WERI-Rb-1 (cell line): ENCODE measurements around the gene WIPI1.

ENCODE experiments used
- DNase-seq: peaks from one replicate; pipeline ENCODE4 v3.0.0-alpha.2; 2020
- H3K27ac ChIP-seq: fragments of 250-450 bp; sonication (Bioruptor Pico); 2 replicates; pipeline ENCODE4 v1.5.1; 2020; ENCODE audit warnings: mild to moderate bottlenecking, moderate library complexity
- H3K27me3 ChIP-seq: fragments of 250-450 bp; sonication (Bioruptor Pico); 2 replicates; pipeline ENCODE4 v1.5.1; 2021; ENCODE audit warnings: mild to moderate bottlenecking, low read depth, moderate library complexity; ENCODE audit not compliant: insufficient read depth, severe bottlenecking
- H3K36me3 ChIP-seq: fragments of 250-450 bp; sonication (Bioruptor Pico); 2 replicates; pipeline ENCODE4 v1.5.1; 2020; ENCODE audit warnings: mild to moderate bottlenecking, moderate library complexity
- H3K4me3 ChIP-seq: 2 replicates; pipeline ENCODE4 v1.5.1; 2011; ENCODE audit warnings: low read depth, mild to moderate bottlenecking, control low read depth, low read length
- H3K9me3 ChIP-seq: fragments of 250-450 bp; sonication (Bioruptor Pico); 2 replicates; pipeline ENCODE4 v1.5.1; 2021; ENCODE audit warnings: mild to moderate bottlenecking, moderate library complexity; ENCODE audit not compliant: severe bottlenecking
- CTCF ChIP-seq: IDR thresholded peaks from 2 replicates; pipeline ENCODE4 v1.5.1; 2011; ENCODE audit warnings: low read depth, mild to moderate bottlenecking, control low read depth, inconsistent platforms, low read length

The WIPI1 gene

GRCh38 chr17:68460146-68460545 is 2.9 kb upstream of the WIPI1 start:
- H3K9me3 ChIP-seq, result no peaks in the 10 kb centered on the region
- TF ChIP-seq CTCF, result no peak
- H3K27ac ChIP-seq, result no peak overlapping the region
- DNase-seq, result no peak
- no peaks in the 10 kb centered on the region for H3K36me3 ChIP-seq
- no peaks in the 10 kb centered on the region for H3K27me3 ChIP-seq
- no peak overlapping the region for H3K4me3 ChIP-seq

- TF ChIP-seq CTCF, result no peak
- no peak overlapping the region for H3K27ac ChIP-seq
- no peaks in the 10 kb centered on the region for H3K9me3 ChIP-seq
- H3K36me3 ChIP-seq, result no peaks in the 10 kb centered on the region
- no peak overlapping the region for H3K4me3 ChIP-seq
- no peaks in the 10 kb centered on the region for H3K27me3 ChIP-seq
- no peak for DNase-seq
These were observed 1.8 kb upstream of the WIPI1 start for GRCh38 chr17:68459037-68459639.

GRCh38 chr17:68458260-68459036 is 1.2 kb upstream of the WIPI1 start:
- DNase-seq, result no peak
- H3K9me3 ChIP-seq, result no peaks in the 10 kb centered on the region
- H3K27me3 ChIP-seq, result no peaks in the 10 kb centered on the region
- no peaks in the 10 kb centered on the region for H3K36me3 ChIP-seq
- no peak overlapping the region for H3K27ac ChIP-seq
- H3K4me3 ChIP-seq, result peak overlapping the region; percentile 47
- no peak for TF ChIP-seq CTCF

- no peaks in the 10 kb centered on the region for H3K9me3 ChIP-seq
- TF ChIP-seq CTCF, result no peak
- no peak overlapping the region for H3K27ac ChIP-seq
- peak overlapping the region; percentile 47 for H3K4me3 ChIP-seq
- peak; percentile 99 for DNase-seq
- H3K36me3 ChIP-seq, result no peaks in the 10 kb centered on the region
- no peaks in the 10 kb centered on the region for H3K27me3 ChIP-seq
These were observed 403 bp upstream of the WIPI1 start for GRCh38 chr17:68457539-68458259.

GRCh38 chr17:68456339-68457167 is 743 bp downstream of the WIPI1 start:
- no peak for TF ChIP-seq CTCF
- Histone ChIP-seq H3K9me3 (no peaks in the 10 kb centered on the region), H3K4me3 (peak overlapping the region; percentile 67), H3K27ac (no peak overlapping the region), H3K27me3 (no peaks in the 10 kb centered on the region), H3K36me3 (no peaks in the 10 kb centered on the region)
- DNase-seq, result peak; percentile 72
